Liver (tissue), 3 donors: ENCODE results near the gene SLC45A1.

ENCODE experiments used
- ATF3 ChIP-seq: IDR thresholded peaks from 2 replicates; pipeline ENCODE4 v1.6.1; 2016; ENCODE audit warnings: antibody characterized with exemption
- CTCF ChIP-seq: fragments of 150-350 bp; IDR thresholded peaks from 2 replicates; pipeline ENCODE4 v1.5.1; 2017; ENCODE audit warnings: improper control_type of control experiment, low read depth, low read length; ENCODE audit not compliant: missing input control
- EGR1 ChIP-seq, 2 donors: IDR thresholded peaks; 2 replicates each; pipeline ENCODE4 v1.6.1; 2016 to 2018; ENCODE audit warnings: antibody characterized with exemption in 2 of 2, low read depth in 2 of 2
- FOXA1 ChIP-seq: IDR thresholded peaks from 2 replicates; pipeline ENCODE4 v1.6.1; 2016; ENCODE audit warnings: antibody characterized with exemption
- FOXA2 ChIP-seq: IDR thresholded peaks from 2 replicates; pipeline ENCODE4 v1.6.1; 2016; ENCODE audit warnings: antibody characterized with exemption
- GABPA ChIP-seq, 2 donors: IDR thresholded peaks in 1 of 2; conservative IDR thresholded peaks in 1 of 2; 2 replicates each; pipeline ENCODE4 v1.6.1; 2016; ENCODE audit warnings: antibody characterized with exemption in 2 of 2, mild to moderate bottlenecking in 1 of 2, moderate library complexity in 1 of 2
- HNF4A ChIP-seq, 2 donors: conservative IDR thresholded peaks; 2 replicates each; pipeline ENCODE4 v1.6.1; 2016; ENCODE audit warnings: antibody characterized with exemption in 2 of 2, mild to moderate bottlenecking in 2 of 2
- JUND ChIP-seq, 2 donors: IDR thresholded peaks; 2 replicates each; pipeline ENCODE4 v1.6.1; 2016; ENCODE audit warnings: antibody characterized with exemption in 2 of 2
- MAX ChIP-seq: IDR thresholded peaks from 2 replicates; pipeline ENCODE4 v1.6.1; 2016; ENCODE audit warnings: antibody characterized with exemption
- RAD21 ChIP-seq, 2 donors: IDR thresholded peaks; 2 replicates each; pipeline ENCODE4 v1.6.1; 2016; ENCODE audit warnings: antibody characterized with exemption in 2 of 2, mild to moderate bottlenecking in 2 of 2
- REST ChIP-seq: IDR thresholded peaks from 2 replicates; pipeline ENCODE4 v1.6.1; 2016; ENCODE audit warnings: antibody characterized with exemption, mild to moderate bottlenecking
- SP1 ChIP-seq: IDR thresholded peaks from 2 replicates; pipeline ENCODE4 v1.6.1; 2018; ENCODE audit warnings: antibody characterized with exemption, mild to moderate bottlenecking
- TAF1 ChIP-seq: conservative IDR thresholded peaks from 2 replicates; pipeline ENCODE4 v1.6.1; 2016; ENCODE audit warnings: antibody characterized with exemption, mild to moderate bottlenecking
- ZBTB33 ChIP-seq: IDR thresholded peaks from 2 replicates; pipeline ENCODE4 v1.6.1; 2016; ENCODE audit warnings: antibody characterized with exemption
- donor health status: healthy.
- donor health status: healthy.

GRCh38 chr1:8377271-8377981, 59.5 kb downstream of the SLC45A1 start:
- TF ChIP-seq MAX (no peak), JUND (IDR thresholded peaks at IDR 0.05) (no peak), CTCF (no peak), ZBTB33 (no peak), ATF3 (no peak), REST (no peak), SP1 (no peak), HNF4A (conservative IDR thresholded peaks at IDR 0.05) (no peak), RAD21 (IDR thresholded peaks at IDR 0.05) (no peak), EGR1 (IDR thresholded peaks at IDR 0.05; ENCODE audit: low read depth in 2 of 2) (no peak), FOXA1 (no peak), GABPA (IDR thresholded peaks at IDR 0.05 in 1 of 2, conservative IDR thresholded peaks at IDR 0.05 in 1 of 2) (no peak), TAF1 (no peak), FOXA2 (no peak)
